Measurements from ENCODE around the gene WEE1. TPM values are rescaled to one million over a fixed set of nuclear protein-coding genes. Genes with fewer than 3 reads are reported as not detected.

Gene WEE1
- total RNA-seq, 4 donors from 2014 or later = 82.0 to 296 (median 183) TPM

- Histone ChIP-seq H3K27me3 (no peaks in the 10 kb centered on the region), H3K4me3 (no peak overlapping the region), H3K27ac (no peak overlapping the region), H3K4me1 (peaks cover 13% of the 10 kb centered on the region), H3K9me3 (no peaks in the 10 kb centered on the region), H3K36me3 (no peaks in the 10 kb centered on the region)
- no peak for TF ChIP-seq EP300 (IDR thresholded peaks at IDR 0.05)
- no peak for TF ChIP-seq POLR2A (IDR thresholded peaks at IDR 0.05)
- TF ChIP-seq CTCF (IDR thresholded peaks at IDR 0.05) = no peak
- no peak for TF ChIP-seq POLR2AphosphoS5 (IDR thresholded peaks at IDR 0.05)
- DNase-seq (ENCODE audit: low spot score in 2 of 2) = peak in 1 of 2 donors; percentile 21
Observed at GRCh38 chr11:9624448-9624847, 51.0 kb downstream of the WEE1 start.

- peak in 1 of 2 donors; percentile 55 for DNase-seq (ENCODE audit: low spot score in 2 of 2)
- no peaks in the 10 kb centered on the region for H3K36me3 ChIP-seq
Observed at GRCh38 chr11:9625162-9625561, 51.7 kb downstream of the WEE1 start.

DNA sequence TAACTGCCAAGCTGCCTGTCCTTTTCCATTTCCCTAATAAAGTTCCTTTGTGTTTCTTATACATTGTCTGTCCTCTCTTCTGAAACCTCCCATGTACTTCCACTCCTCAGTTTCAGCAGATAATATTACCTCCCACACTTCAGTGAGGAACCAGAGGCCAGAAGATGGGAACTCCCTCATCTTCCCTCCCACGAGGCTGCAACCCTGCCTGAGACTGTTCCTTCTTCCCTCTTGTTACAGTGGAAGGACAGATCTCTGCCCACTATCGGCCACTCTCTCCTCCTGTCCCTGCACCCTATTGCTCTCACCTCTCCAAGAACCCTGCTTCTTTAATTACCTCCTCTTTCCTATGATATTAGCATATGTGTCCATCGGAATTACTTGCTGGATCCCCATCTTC lies 52.3 kb downstream of the WEE1 start:
- Histone ChIP-seq H3K36me3 (no peaks in the 10 kb centered on the region), H3K4me3 (no peak overlapping the region), H3K4me1 (peaks cover 13% of the 10 kb centered on the region), H3K27ac (no peak overlapping the region), H3K27me3 (no peaks in the 10 kb centered on the region), H3K9me3 (no peaks in the 10 kb centered on the region)
- 70% methylated on average over 3 of the region's 3 CpGs for WGBS
- TF ChIP-seq POLR2A (IDR thresholded peaks at IDR 0.05) (no peak), POLR2AphosphoS5 (IDR thresholded peaks at IDR 0.05) (no peak), CTCF (IDR thresholded peaks at IDR 0.05) (no peak), EP300 (IDR thresholded peaks at IDR 0.05) (no peak)
- peak in 1 of 2 donors; percentile 49 for DNase-seq (ENCODE audit: low spot score in 2 of 2)

More at GRCh38 chr11:9625162-9625561, 51.7 kb downstream of the WEE1 start:
- no peak overlapping the region for H3K27ac ChIP-seq
- H3K4me3 ChIP-seq = no peak overlapping the region
- no peaks in the 10 kb centered on the region for H3K9me3 ChIP-seq
- peaks cover 13% of the 10 kb centered on the region for H3K4me1 ChIP-seq
- no peaks in the 10 kb centered on the region for H3K27me3 ChIP-seq
- TF ChIP-seq CTCF (IDR thresholded peaks at IDR 0.05) = no peak
- TF ChIP-seq EP300 (IDR thresholded peaks at IDR 0.05) = no peak
- TF ChIP-seq POLR2A (IDR thresholded peaks at IDR 0.05) = no peak
- TF ChIP-seq POLR2AphosphoS5 (IDR thresholded peaks at IDR 0.05) = no peak
- 50% methylated on average over 6 of the region's 6 CpGs for WGBS

DNA sequence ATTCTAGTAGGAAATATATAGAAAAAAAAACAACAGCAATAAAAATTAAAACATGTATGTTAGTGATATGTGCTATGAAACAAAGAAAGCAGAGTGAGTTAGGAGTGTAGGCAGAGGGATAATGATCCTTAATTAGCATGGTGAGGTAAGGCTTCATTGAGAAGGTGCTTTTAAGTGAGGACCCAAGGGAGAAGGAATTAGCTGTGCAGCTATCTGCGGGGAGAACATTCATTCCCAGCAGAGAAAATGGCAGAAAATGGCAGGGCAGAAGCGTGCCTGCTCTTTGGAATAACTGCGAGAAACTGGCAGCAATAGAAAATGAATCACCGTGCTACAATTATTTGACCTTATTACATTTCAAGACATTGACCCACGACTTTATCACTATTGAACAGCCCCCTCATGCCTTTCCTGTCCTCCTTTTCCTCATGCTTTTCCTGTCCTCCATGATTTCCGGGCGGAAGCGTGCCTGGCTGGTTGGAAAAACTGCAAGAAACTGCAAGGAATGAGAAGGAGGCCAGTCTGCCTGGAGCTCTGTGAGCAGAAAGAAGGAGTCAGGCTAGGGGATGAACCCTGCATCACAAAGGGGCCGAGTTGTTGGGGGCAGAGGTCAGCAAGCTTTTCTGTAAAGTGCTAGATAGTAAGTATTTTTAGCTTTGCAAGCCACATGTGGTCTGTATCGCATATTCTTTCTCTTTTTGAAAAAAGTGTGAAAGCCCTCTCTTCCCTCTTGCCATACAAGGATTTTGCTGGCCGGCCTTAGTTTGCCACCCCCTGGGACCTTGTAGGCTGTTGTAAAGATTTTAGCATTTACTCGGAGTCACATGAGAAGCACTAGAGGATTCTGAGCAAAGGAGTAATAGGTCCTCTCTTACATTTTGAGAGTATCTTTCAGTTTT lies 53.3 kb downstream of the WEE1 start:
- peak in 1 of 2 donors; percentile 13 for DNase-seq (ENCODE audit: low spot score in 2 of 2)

More for the DNA sequence above, 53.3 kb downstream of the WEE1 start:
- WGBS = 70% methylated on average over 12 of the region's 12 CpGs
- H3K4me3 ChIP-seq = no peak overlapping the region
- H3K4me1 ChIP-seq = peaks cover 13% of the 10 kb centered on the region
- H3K27ac ChIP-seq = no peak overlapping the region
- no peaks in the 10 kb centered on the region for H3K36me3 ChIP-seq
- TF ChIP-seq CTCF (IDR thresholded peaks at IDR 0.05) (no peak), POLR2AphosphoS5 (IDR thresholded peaks at IDR 0.05) (no peak), POLR2A (IDR thresholded peaks at IDR 0.05) (no peak), EP300 (IDR thresholded peaks at IDR 0.05) (no peak)
- H3K27me3 ChIP-seq = no peaks in the 10 kb centered on the region
- H3K9me3 ChIP-seq = no peaks in the 10 kb centered on the region

Measured in suprapubic skin (tissue), 4 donors.